GM10248 (cell line): ENCODE results near the gene MIOS.
"Not testable (repeated sequence)": the region's sequence is repeated elsewhere in the genome, so short reads cannot be mapped to it uniquely, and the experiment has no call there.

Source experiments
- CTCF ChIA-PET: fragments of 300-600 bp; sonication (Branson Sonifier 250); formaldehyde crosslinking; extraction: SDS; loops from one replicate; lab custom pipeline; 2021; ENCODE audit warnings: antibody characterized with exemption; lab: Yijun Ruan, JAX
- POLR2A ChIA-PET: fragments of 350-650 bp; sonication (Branson Sonifier 250); formaldehyde crosslinking; extraction: SDS; loops from one replicate; lab custom pipeline; 2020; ENCODE audit warnings: antibody characterized with exemption; lab: Yijun Ruan, JAX
- DNase-seq: peaks from one replicate; pipeline ENCODE4 v3.0.0; 2012; ENCODE audit errors: extremely low spot score
- CTCF ChIP-seq: IDR thresholded peaks from 2 replicates; pipeline ENCODE4 v1.5.1; 2012; ENCODE audit warnings: mild to moderate bottlenecking, low read depth; ENCODE audit errors: extremely low read depth, missing control alignments, control extremely low read depth

Gene MIOS

DNA sequence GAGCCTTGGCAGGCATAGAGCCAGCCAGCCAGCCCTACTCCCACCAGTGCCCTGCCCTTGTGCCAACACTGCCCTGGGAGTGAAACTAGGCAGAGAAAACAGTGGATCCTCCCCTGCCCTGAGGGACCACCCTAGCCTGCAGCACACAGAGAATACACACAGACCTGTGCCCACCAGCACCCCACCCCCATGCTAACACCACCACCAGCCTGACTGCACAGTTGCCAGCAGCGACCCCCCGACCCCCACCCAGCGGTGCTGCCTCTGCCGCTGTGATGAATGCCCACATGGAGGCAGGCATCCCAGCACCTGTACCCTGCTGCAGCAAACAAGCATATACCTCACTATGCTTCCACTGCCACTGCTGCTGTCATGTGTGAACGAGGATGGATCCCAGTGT, 9.4 kb upstream of the MIOS start:
- POLR2A ChIA-PET = no interaction called here
- CTCF ChIA-PET = no interaction called here
- TF ChIP-seq CTCF = no peak
- DNase-seq = no peak

DNA sequence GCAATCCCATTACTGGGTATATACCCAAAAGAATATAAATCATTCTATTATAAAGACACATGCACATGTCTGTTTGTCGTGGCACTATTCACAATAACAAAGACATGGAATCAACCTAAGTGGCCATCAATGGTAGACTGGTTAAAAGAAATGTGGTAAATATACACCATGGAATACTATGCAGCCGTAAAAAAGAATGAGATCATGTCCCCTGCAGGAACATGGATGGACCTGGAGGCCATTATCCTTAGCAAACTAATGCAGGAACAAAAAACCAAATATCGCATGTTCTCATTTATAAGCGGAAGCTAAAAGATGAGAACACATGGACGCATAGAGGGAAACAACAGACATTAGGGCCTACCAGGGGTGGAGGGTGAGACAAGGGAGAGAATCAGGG, 5.1 kb upstream of the MIOS start:
- CTCF ChIA-PET = interaction anchor here (1.2 kb wide), 1 partner anchor 11 kb away, joined by 3 read pairs; no protein-coding TSS in a partner anchor
- DNase-seq, POLR2A ChIA-PET: not testable (repeated sequence)

DNA sequence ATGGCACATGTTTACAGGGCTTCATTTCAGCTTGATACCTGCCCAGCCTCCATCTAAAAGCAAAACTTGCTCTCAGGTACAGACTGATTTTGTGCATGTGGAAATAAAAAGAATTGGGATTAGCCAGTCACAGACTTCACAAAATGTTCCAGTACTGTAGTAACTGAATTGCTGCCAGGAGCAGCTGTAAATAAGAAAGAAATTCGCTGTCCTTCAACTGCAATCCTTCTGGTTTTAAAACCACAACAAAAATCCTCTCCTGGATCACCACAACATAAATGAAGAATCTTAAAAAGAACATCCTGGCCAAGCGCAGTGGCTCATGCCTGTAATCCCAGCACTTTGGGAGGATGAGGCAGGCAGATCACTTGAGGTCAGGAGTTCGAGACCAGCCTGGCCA, 3.9 kb upstream of the MIOS start:
- POLR2A ChIA-PET = no interaction called here
- no peak for DNase-seq
- no peak for TF ChIP-seq CTCF
- CTCF ChIA-PET = interaction anchor here (1.2 kb wide), 1 partner anchor 12 kb away, joined by 3 read pairs; no protein-coding TSS in a partner anchor

DNA sequence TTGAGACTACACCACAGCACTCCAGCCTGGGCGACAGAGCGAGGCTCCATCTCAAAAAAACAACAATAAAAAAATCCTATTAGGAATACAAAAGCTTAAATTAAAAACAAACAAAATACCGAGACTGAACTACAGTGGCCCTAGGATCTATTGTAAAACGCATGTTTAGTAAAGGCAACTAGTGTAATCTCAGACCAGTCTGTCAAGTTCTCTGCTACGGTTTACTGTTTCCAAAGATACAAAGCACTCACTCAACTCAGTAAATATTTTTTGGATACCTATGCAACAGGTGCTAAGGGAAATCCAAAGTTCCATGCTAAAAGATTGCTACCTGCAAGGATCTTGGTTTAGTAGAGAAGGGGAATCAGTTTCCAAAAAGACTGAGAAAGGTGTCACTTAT, 3.4 kb upstream of the MIOS start:
- POLR2A ChIA-PET = no interaction called here
- CTCF ChIA-PET = interaction anchor here (1.2 kb wide), 1 partner anchor 12 kb away, joined by 3 read pairs; no protein-coding TSS in a partner anchor
- no peak for DNase-seq
- TF ChIP-seq CTCF = no peak

GRCh38 chr7:7563813-7564212, 2.9 kb upstream of the MIOS start:
- no peak for DNase-seq
- CTCF ChIA-PET = interaction anchor here (1.2 kb wide), 1 partner anchor 194 kb away, joined by 3 read pairs; no protein-coding TSS in a partner anchor
- POLR2A ChIA-PET = no interaction called here
- TF ChIP-seq CTCF = no peak

- POLR2A ChIA-PET = no interaction called here
- CTCF ChIA-PET = interaction anchor here (1.2 to 1.7 kb wide), 3 partner anchors 13 to 194 kb away, joined by 3 to 8 read pairs (median 5); no protein-coding TSS in a partner anchor
- no peak for TF ChIP-seq CTCF
- DNase-seq = no peak
Measured at GRCh38 chr7:7564323-7564780, 2.3 kb upstream of the MIOS start.

DNA sequence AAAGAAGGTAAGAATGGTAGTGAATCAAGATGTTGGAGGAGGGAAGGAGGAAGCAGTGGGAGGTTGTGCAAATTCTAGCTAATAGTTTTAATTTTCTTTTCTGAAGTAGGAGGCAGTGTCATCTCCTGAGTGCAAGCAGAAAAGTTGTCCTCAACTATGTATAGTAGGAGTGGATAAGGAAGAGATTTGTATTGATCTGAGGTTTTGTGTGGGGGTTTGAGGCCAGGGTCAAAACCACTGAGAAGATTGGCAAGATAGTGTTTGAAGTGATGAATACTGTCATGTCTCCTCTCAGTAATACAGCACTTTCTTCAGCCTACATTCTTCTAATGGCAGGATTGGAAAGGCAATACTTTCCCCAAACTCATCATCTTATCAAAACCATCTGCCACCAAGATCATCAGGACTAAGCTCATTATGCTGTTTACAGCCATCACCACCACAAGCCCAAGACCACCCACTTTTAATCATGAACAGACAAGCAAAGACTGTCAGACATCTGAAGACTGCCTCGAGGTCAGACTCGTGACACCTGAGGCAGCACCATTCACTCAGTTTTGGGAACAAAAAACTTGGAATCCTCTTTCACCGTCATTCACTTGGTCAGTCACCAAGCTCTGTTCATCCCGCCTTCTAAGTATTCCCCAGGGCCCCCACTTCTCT, 1.5 kb upstream of the MIOS start:
- ChIA-PET CTCF (interaction anchor here (0.9 to 1.7 kb wide), 4 partner anchors 14 to 193 kb away, joined by 3 to 8 read pairs (median 4); no protein-coding TSS in a partner anchor), POLR2A (no interaction called here)
- DNase-seq = no peak
- no peak for TF ChIP-seq CTCF
